Left lung (tissue), 10 donors: ENCODE data around the gene VWA5B1. TPM values are rescaled to one million over a fixed set of nuclear protein-coding genes. Genes with fewer than 3 reads are reported as not detected.

Experiments used
- ATAC-seq: fragments of 200-7000 bp; cut with Tn5 transposase; one replicate; pipeline ENCODE4 v1.9.1; 2020; ENCODE audit warnings: moderate library complexity
- DNase-seq, 4 donors: peaks; one replicate each; pipeline ENCODE4 v3.0.0-alpha.2; 2013 to 2020
- H3K27ac ChIP-seq, 2 donors: fragments of 200-600 bp; sonication (generic) in 1 of 2; one replicate each; pipeline versions ENCODE4 v1.5.0 to v1.8.0; 2020 to 2021
- H3K27me3 ChIP-seq, 2 donors: fragments of 200-600 bp; sonication (generic) in 1 of 2; one replicate each; pipeline versions ENCODE4 v1.5.0 to v1.8.0; 2020 to 2021
- H3K36me3 ChIP-seq, 2 donors: fragments of 200-600 bp; sonication (generic) in 1 of 2; one replicate each; pipeline versions ENCODE4 v1.5.0 to v1.8.0; 2020 to 2021
- H3K4me1 ChIP-seq, 2 donors: fragments of 200-600 bp; one replicate each; pipeline ENCODE4 v1.8.0; 2021
- H3K4me3 ChIP-seq, 2 donors: fragments of 200-600 bp; sonication (generic) in 1 of 2; one replicate each; pipeline versions ENCODE4 v1.5.0 to v1.8.0; 2020 to 2021; ENCODE audit warnings: mild to moderate bottlenecking in 1 of 2
- H3K9me3 ChIP-seq, 2 donors: fragments of 200-600 bp; sonication (generic) in 1 of 2; one replicate each; pipeline versions ENCODE4 v1.5.0 to v1.8.0; 2020 to 2021
- CTCF ChIP-seq, 2 donors: fragments of 200-600 bp; sonication (generic) in 1 of 2; IDR thresholded peaks; one replicate each; pipeline versions ENCODE4 v1.5.0 to v1.8.0; 2021; ENCODE audit warnings: antibody characterized with exemption in 2 of 2
- intact Hi-C, 2 donors: fragments of 100-400 bp; cut with DNase I; formaldehyde crosslinking; loops; one replicate each; pipeline versions ENCODE4 v1.11.2 to v1.14.2; 2022
- polyA plus RNA-seq, 6 donors: library from polyadenylated mRNA; unstranded; fragments of 120-200 nt; gene quantifications; one replicate each; pipeline ENCODE4 v1.2.1, GENCODE V29; 2013; ENCODE audit not compliant: insufficient read length in 6 of 6
- total RNA-seq, 2 donors: library from RNA; stranded (reverse); fragmentation: NEBNext Ultra II Directional; extraction: Animal tissue kit (Norgen Biotek cat#: 25700); gene quantifications; one replicate each; pipeline ENCODE4 v1.2.1, GENCODE V29; 2021
- donor health status: DM: no; HTN: yes; CAD: no.
- donor health status: DM: no; HTN: no; CAD: no.

Gene VWA5B1
- total and polyA plus RNA-seq, 8 donors, result 0.15 to 1.2 (median 0.70) TPM

- Histone ChIP-seq H3K27ac (no peak overlapping the region), H3K27me3 (peaks cover 0 to 8% of the 10 kb centered on the region in 2 donors), H3K36me3 (no peaks in the 10 kb centered on the region), H3K9me3 (no peaks in the 10 kb centered on the region), H3K4me3 (no peak overlapping the region), H3K4me1 (no peaks in the 10 kb centered on the region)
- TF ChIP-seq CTCF (IDR thresholded peaks at IDR 0.05), result no peak
- DNase-seq (no peak), ATAC-seq (no peak)
- intact Hi-C loops, result no loop called here
These were observed 16.4 kb downstream of the VWA5B1 start for GRCh38 chr1:20307026-20307425.

- peaks cover 0 to 8% of the 10 kb centered on the region in 2 donors for H3K27me3 ChIP-seq
- H3K9me3 ChIP-seq, result no peaks in the 10 kb centered on the region
- H3K4me3 ChIP-seq, result no peak overlapping the region
- intact Hi-C loops, result no loop called here
- H3K36me3 ChIP-seq, result no peaks in the 10 kb centered on the region
- TF ChIP-seq CTCF (IDR thresholded peaks at IDR 0.05), result no peak
- no peak for DNase-seq
- no peak overlapping the region for H3K27ac ChIP-seq
- no peak for ATAC-seq
- no peaks in the 10 kb centered on the region for H3K4me1 ChIP-seq
These were observed 17.9 kb downstream of the VWA5B1 start for GRCh38 chr1:20308569-20308968.

- TF ChIP-seq CTCF (IDR thresholded peaks at IDR 0.05), result no peak
- intact Hi-C loops, result no loop called here
- Histone ChIP-seq H3K9me3 (no peaks in the 10 kb centered on the region), H3K27ac (no peak overlapping the region), H3K27me3 (no peaks in the 10 kb centered on the region), H3K4me3 (no peak overlapping the region), H3K4me1 (no peaks in the 10 kb centered on the region), H3K36me3 (no peaks in the 10 kb centered on the region)
- ATAC-seq (no peak), DNase-seq (no peak)
These were observed 20.6 kb downstream of the VWA5B1 start for GRCh38 chr1:20311289-20311688.

GRCh38 chr1:20312310-20312709 is 21.6 kb downstream of the VWA5B1 start:
- Histone ChIP-seq H3K27ac (no peak overlapping the region), H3K36me3 (no peaks in the 10 kb centered on the region), H3K4me1 (no peaks in the 10 kb centered on the region), H3K27me3 (no peaks in the 10 kb centered on the region), H3K9me3 (no peaks in the 10 kb centered on the region), H3K4me3 (no peak overlapping the region)
- intact Hi-C loops, result no loop called here
- ATAC-seq (no peak), DNase-seq (no peak)
- no peak for TF ChIP-seq CTCF (IDR thresholded peaks at IDR 0.05)

GRCh38 chr1:20312818-20313217 is 22.1 kb downstream of the VWA5B1 start:
- Histone ChIP-seq H3K27me3 (no peaks in the 10 kb centered on the region), H3K27ac (no peak overlapping the region), H3K4me1 (no peaks in the 10 kb centered on the region), H3K4me3 (no peak overlapping the region), H3K9me3 (no peaks in the 10 kb centered on the region), H3K36me3 (no peaks in the 10 kb centered on the region)
- no peak for TF ChIP-seq CTCF (IDR thresholded peaks at IDR 0.05)
- ATAC-seq (no peak), DNase-seq (no peak)
- intact Hi-C loops, result no loop called here
